ENCODE measurements around the gene RGMA.
"Not testable (repeated sequence)": the region's sequence is repeated elsewhere in the genome, so short reads cannot be mapped to it uniquely, and the experiment has no call there.

Gene RGMA

DNA sequence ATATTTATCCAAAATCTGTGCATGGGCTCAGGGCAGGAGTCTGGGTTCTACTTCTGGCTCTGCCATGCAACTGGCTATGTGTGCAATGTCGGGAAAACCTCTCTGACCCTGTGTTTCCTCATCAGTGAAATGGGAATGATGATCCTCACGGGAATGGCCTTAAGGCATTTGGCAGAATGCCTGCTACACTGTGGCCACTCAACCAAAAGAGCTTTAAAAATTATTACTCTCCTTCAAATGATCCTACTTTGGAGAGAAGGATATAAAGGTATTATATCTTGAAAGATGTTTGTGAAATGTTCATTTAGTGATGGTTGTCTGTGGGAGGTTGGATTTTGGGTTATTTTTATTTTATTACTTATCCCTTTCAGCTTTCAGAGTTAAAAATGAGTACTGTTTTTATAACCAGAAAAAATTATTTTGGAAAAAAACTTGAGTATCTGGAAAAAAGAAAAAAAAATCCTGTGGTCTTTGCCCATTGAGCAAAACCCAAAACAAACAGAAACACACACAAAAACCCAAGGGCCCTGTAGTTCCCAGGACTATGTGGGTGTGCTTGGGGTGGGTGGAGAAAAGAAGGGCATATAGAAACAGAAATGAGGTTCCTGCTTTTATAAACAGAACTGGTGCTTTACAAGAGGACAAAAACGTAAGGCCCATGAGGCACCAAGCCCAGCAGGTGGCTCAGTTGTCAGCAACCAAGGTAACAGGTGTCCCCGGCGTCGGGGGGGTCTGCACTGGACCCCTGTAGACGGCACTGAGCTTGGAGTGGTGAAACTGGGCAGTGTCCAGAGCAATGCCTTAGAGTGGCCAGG is 22.0 kb downstream of the RGMA start:
- DNase-seq, result peak in 1 of 4 experiments; percentile 23

DNA sequence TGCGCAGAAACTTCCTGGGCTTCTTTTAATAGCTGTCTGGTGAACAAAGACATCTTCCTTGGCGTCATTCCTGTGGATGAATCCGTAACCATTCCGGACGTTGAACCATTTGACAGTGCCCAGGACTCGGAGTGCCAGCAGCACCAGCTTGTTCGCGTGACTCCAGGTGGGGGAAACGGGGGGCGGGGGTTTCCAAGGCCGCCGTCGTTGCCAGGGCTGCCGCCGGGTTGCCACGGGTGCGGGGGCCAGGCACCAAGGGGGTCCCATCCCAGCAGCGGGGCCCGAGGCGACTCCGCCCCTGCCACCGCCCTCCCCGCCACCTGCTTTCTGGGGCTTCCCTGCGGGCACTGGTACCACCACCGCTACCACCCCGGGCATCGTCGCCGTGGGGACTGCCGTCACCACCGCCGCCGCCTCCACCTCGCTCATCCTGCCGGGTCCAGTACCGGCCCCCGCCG is 22.8 kb downstream of the RGMA start:
- no peak for DNase-seq

DNA sequence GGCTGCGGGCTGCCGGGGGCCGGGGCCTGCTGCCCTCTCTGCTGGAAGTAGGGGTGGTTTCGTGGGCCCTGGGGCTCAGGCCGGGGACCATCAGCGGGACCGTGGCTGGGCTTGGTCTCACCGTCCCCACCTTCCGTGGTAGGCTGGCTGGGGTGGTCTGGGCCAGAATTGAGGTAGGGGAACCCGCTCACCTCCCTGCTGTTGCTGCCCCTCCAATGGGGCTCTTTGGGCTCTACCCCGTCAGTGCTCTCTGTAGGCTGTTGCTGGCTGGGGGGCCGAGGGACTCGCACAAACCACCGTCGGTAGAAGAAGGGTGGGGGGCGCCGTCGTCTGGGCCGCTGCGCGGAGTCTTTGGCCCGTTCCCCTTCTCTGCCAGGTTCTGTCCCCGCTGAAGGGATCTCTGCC is 23.4 kb downstream of the RGMA start:
- no peak for DNase-seq

DNA sequence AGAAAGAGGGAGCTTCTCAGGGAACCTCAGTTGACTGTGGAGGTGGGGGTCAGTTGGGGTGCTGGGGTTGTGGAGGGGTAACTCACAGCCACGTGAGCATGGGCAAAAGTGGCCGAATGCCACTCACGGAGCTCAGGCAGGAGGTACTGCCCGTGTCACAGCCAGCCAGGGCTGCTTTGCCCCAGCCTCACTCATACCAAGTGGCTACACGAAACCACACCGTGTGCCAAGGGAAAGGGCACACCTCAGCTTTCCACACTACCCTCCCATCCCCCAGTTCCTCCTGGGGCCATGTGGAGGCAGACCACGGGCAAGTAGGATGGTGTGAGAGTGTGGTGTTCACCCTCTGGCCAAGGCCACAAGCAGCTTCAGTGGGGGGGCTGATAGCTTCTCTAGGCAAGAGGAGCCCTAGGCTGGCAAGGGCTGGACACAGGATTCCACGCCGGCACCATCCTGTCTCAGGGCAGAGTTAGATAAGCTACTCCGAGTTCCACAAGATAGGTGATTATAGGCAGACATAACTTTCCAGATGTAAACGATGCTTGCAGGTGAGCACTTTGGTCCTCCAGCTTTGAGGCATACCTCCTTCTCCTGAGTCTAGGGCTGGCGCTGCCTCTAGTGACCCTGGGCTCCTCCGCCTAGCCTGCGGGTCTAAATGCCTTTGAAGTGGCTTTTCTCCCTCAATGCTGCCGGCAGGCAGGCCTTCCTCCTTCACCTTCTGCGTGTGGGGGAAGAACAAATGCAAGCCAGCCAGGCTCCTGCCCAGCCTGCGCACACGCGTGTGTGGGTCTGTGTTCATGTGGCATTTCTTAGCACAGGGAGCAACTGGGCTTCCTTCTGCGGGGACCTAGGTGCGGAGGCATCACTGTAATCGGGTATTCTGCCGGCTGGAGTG is 25.0 kb downstream of the RGMA start:
- DNase-seq, result no peak

DNA sequence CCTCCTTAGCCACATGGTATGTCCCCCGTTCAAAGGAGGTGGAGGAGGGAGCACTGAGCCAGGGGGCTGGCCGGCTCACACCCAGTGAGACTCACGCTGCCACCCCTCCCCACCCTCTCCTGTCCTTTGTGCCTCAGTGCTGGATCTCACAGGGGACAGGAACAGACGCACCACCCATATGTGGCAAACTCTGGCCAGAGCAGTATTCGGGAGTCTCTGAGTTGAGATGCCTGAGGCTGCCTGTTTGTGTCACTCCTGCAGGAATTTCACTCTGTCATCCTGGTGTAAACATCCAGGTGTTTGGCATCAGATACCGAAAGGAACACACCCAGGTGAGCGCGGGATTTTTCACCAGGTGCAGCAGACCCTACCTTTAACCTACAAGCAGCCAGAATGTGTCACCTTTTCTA is 25.7 kb downstream of the RGMA start:
- DNase-seq, result no peak

DNA sequence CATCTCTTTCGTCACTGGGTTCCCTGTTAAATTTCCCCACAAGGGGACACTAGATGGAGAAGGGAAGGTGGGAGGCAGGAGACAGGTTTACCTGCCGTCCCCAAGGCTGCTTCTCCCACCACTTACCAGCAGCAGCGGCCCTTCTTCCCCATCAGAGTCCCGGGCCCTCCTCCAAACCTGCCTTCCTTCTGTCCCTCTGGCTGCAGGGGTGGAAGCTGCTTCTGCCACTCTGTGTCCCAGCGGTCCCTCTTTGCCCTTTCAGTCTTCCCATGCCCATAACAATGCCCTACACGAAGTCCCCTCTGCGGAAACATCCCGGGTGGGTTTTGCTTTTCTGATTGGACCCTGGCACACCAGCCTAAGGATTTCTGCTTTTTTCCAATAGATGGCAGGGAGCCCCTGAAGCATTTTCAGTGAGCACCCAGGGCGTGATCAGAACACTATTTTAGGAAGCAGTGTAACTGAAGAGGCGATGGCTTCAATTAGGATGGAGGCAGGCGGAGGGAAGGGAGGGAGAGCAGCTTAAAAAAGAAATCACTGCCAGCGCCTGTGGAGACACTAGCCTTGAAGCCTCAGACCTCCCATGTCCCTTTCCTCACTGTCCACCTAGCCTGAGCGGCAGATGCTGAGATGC is 26.3 kb downstream of the RGMA start:
- not testable (repeated sequence) for DNase-seq

DNA sequence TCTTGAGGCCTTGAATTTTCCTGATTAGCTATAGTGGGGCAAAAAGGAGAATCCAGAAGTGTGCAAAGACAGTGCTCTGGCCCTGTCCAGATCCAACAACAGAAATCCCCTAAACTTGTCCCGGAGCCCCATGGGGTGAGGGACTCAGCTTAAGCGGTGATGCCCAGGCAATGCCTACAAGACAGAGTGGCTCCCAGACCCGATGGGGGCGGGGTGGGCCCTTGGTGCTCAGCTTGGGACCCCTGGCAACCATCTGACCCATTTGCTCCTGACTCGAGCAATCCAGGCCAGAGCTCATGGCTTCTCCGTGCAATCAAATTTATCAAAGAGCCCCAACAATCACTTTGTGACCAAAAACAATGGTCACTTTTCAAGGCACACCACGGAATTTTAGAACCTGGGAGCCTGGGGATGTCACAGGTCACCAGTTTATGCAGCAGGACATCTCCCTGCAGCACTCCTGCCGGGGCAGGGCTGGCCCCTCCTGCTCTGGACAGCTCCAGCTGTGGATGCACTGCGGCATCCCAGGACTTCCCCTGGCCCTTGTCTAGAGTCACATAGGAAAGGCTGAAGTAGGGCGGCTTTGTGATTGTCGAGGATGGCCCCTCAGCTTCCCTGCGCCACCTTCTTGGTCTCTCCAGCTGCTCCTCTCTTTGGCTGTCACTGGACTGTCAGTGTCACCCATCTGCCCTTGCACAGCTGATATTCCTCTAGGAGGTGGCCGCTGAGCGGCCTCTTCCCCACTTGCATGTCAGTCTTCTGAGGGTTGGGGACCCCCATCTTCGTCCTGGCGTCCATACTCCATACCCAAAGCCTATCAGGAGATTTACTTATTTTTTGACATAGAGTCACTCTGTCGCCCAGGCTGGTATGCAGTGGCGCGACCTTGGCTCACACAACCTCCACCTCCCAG is 28.4 kb downstream of the RGMA start:
- no peak for DNase-seq

DNA sequence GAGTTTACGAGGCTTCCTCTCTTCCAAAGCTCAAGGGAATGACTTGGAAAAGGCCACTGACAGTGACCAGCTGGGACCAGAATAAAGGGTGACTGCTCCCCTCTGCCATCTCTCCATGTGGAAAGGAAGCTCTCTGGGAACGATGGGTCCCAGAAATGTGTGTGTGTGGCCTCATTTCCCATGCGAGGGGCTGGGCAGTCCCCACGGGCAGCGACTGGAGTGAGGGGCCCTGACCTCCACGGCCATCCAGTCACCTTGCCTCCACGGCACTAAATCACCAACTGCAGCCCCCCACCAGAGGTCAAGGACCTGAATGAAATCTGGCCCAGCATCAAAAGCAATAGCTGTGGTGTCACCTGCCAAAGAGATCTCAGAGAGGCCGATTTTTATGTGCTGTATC is 29.6 kb downstream of the RGMA start:
- no peak for DNase-seq

DNA sequence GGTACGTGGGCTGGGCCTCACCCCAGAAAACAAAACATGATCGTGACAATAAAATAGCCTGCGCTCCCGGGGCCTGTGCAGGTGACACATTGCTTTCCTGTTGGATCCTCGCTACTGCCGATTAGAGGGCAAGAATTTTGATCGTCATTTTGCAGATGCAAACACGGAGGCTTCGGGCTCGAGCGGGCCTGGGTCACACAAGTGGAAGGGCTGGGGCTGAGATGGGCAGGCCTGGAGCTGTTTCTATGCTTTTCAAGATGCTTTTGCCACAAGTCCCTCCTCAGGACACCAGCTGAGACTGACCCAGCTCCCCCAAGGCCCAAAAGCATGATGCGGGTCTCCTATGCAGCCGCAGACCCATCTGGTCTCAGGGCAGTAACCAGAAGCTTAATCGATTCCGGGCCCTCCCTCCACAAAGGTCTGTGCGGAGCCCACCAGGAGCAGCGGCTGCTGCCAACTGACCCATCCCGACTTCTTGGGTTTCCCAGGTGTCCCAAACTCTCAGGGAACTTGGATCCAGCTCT is 30.0 kb downstream of the RGMA start:
- no peak for DNase-seq

DNA sequence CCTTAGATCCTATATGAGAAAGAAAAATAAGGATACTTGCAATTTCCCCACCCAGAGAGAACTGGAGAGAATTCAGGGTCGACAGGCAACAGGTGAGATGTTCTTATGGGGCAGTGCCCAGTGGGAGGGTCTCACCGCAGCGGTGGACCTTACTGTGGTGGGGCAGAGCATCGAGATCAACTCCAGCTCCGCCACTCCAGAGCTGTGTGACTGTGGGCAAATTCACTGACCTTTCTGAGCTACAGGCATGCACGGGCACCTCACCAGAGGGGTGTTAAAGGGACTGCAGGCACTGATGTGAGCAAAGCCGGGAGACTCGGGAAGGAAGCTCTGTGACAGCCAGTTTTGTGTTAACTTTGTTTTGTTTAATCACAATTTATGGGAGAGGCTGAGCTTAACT is 30.9 kb downstream of the RGMA start:
- DNase-seq, result no peak

DNA sequence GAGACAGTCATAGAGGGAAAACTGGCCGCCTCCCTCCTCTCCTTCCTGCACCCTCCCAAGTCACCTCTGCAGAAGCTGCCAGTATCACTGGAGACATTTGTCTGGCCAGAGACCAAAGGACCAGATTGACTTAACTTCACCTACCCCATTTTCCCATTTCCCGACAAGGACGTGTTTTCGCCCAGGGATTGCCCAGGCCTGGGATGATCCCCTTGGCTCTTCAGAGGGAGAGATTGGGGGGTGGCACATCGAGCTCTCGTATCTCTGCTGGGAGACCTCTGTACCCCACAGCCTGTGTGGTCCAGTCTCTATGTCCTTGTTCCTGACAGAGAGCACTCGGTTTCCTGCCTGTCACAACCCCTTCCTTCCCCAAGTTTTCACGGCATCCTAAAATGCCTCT is 31.4 kb downstream of the RGMA start:
- no peak for DNase-seq

DNA sequence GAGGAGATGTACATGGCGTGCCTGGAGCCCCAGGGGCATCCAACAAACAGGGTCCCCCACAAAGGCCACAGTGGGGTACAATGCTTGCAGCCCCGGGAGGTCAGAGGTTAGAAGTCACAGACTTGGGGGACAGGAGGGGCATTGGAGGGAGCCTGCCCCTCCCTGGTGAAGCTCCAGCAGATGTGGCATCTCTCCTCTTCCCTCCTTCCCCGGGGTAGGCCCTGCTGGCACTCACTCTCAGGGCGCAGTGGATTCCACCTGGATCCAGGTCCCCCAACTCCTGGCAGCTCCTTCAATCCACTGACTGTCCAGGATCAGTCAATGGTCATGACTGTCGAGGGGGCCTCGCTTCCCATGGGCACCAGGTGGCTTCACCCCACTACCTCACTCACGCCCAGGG is 32.2 kb downstream of the RGMA start:
- no peak for DNase-seq

DNA sequence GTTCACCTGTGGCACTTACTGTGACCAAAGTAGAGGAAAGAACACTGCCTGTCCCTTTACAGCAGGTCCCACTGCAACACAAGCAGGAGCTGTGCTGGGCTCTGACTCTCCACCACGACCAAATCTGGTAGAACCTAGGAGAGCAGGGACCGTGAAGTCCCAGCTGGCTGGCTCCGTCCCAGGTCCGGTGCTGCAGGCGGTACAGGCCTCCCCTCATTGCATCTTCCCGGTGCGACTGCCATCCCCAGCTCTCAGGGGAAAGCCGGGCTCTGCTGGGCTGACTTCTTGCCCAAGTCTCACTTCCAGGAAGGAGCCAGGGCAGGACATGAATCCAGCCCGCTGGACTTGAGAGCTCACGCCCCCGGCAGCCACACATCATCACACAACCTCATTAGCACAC is 33.8 kb downstream of the RGMA start:
- DNase-seq, result no peak

DNA sequence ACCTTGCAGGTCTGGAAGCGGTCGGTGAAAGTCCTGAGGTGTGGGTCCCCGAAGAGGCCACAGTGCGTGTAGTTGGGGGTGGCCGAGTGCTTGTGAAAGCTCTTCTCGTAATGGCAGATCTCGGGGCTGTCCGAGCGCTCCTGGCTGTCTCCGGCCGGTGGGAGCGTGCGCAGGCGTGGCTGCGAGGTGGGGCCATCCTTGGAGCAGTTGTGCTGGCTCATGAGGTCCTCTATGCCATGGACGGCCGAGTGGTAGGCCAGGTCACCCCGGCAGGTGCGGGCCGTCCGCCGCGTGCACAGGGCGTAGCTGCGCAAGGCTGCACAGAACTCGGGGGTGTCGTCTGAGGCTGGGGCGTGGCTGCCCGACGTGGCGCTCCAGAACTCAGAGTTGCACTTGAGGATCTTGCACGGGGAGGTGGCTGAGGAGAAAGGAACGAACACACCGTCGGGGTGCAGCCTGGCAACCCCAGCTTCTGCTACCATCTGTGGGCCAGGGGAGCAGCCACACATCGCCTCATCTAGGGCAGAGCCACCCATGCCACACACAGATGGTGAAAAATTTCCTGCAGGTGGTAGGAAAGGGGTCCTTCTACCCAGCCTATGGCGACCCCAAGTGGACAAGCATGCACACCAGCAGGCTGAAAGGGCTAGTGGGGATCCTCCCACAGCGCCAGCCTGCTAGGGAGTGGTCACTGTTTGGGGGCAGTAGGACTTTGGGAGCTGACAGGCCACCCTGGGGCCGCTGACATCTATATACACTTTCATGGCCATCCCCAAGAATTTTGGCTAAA is 36.7 kb downstream of the RGMA start:
- peak in 2 of 4 experiments; percentile 18 to 28 for DNase-seq

DNA sequence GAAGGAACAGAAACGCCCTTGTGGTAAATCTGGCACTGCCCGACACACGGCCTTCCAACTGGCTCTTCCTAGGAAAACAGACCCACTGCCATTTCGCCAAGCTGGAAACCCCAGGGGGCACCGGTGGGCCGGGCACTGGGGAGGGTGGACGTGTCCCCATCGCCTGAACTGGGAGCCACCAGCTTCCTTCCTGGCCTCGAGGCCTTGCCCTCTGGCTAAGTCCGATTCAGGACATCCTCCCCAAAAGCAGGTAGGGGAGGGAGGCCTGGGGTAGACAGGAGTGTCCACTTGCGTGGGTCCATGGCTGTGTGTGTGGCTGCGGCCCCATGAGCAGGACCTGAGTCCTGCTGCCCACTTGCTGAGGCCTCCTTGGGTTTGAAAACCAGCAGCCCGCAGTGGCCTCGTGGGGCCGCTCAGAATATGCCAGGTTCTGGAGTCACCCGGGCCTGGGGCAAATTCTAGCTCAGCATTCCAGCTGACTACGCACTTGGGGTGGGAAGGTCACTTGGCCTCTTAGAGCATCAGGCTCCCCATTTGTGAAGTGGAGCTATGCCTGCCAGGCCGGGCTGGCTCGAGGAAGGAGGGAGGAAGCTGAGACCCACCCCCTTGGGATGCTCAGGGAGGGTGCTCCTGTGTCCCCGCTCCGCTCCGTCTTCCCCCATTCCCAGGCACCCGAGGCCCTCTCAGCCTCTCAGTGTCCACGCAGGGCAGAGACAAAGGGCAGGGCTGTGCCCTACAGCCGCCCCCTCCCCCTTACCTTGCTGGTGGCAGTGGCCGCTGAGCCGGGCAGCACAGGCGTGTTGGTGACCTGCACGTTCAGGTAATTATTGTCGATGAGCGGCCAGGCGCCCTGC is 37.5 kb downstream of the RGMA start:
- DNase-seq, result no peak

DNA sequence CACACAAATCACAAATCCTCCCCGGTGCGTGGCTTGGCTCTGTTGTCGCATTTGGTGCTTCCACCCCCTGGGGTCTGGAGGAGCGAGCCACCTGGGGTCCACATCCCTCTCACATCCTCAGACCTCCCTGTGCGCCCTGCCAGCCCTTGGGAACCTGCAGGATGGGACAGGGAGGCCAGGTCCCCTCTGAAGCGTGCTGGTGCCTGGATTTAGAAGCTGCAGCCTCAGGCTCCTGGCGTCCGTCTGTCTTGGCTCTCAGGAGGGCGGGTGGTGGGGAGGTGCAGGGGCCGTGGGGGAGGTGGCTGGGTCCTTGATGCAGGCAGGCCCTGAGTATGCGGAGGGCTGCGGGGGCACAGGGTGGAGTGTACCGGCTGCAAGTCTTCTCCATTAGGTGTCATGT is 38.4 kb downstream of the RGMA start:
- DNase-seq, result no peak

DNA sequence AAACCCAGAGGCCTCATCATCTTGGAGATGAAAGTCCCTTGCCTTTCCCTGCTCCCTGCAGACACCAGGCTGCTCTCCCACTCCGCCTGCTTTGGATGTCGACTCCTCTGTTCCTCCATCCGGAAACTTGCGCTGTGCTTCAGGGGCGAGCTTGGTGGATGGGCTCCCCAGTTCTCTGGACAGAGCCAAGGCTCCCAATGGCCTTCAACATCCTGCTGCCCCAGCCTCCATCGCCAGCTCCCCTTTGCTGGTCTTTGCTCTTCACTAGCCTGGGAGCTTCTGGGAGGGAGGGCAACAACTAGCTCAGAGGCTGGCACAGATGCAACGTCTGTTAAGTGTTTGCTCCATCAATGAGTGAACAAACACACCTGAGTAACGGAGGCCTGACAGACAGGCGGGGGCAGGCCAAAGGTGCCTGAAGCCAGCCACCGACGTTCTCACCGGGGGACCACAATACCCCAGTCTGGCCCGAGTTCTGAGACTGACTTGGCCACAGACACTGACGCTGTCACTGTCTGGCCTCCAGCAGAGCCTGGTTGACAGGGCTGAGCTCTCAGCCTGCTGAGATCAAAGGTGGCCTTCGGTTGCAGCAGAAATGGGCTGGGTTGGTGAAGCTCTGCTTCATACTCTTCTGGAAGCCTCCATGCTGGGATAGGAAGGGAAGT is 39.0 kb downstream of the RGMA start:
- no peak for DNase-seq

DNA sequence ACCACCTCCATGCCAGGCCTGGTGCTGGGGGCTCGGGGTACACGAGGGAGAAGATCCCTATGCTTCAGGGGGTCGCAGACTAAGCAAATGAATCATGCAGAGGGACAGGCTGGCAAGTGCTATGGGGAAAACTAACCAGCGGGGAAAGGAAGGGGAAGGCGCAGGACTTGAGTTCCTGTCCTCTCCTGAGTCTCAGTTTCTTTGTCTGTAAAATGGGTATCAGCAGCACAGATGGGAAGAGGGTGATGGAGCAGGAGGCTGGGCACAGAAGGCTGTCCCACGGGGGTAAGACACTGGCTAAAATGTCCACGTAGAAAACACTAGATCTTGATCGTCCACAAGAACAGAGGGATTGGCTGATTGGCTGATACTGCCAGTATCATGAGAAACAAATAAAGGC is 39.8 kb downstream of the RGMA start:
- no peak for DNase-seq

DNA sequence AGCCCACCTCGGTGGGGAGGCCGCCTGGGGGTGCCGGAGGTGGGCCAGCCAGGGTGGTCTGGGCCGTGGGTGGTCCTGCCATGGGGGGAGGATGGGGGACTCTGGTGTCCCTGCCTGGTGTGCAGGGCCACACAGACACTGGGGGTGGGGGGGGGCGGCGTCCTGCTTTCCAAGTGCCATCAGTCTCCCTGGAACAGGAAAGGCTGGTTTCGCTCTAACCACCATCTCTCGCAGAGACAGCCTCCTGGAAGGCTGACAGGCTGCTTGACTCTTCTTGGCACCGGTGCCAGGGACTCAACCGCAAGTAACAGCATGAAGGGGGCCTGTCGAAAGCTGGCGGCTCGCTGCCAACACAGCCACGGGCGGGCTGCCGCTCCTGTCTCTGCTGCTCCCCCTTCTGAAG is 40.3 kb downstream of the RGMA start:
- DNase-seq, result peak in 2 of 4 experiments; percentile 5 to 21

DNA sequence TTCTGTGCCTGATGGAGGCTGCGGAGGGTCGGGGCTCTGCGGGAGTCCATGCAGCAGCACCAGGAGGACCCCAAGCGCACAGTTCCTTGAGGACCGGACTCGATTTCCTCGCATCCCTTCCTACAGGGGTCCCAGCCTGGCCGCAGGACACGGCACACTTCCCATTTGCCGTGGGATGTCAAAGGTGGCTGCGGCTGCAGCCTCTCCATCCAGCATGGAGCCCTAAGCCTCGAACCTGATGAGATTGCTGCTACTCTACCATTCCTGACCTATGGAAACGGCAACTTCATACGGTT is 40.6 kb downstream of the RGMA start:
- no peak for DNase-seq
